ENCODE results near the gene PLOD2.

PLOD2 gene

DNA sequence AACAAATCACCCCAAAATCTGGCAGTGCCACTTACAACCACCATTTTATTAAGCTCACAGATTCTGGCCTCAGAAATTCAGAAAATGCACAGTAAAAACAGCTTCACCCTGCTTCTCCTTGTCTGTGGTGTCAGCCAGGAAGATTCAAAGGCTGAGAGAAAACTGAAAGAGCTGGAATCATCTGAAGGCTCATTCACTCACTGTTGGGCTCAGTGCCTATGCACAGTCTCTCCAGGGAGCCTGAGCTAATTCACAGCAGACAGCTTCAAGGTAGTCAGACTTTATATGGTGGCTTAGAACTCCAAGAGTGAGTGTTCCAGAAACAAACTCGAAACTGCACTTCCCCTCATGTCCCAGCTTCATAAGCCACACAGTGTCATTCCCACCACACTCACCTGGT is 16.5 kb upstream of the PLOD2 start:
- no peaks in the 10 kb centered on the region for H3K27me3 ChIP-seq (replicated peaks; ENCODE audit: insufficient read depth, low read length)
- no peaks in the 10 kb centered on the region for H3K9me3 ChIP-seq (replicated peaks; ENCODE audit: insufficient read depth, low read length)

DNA sequence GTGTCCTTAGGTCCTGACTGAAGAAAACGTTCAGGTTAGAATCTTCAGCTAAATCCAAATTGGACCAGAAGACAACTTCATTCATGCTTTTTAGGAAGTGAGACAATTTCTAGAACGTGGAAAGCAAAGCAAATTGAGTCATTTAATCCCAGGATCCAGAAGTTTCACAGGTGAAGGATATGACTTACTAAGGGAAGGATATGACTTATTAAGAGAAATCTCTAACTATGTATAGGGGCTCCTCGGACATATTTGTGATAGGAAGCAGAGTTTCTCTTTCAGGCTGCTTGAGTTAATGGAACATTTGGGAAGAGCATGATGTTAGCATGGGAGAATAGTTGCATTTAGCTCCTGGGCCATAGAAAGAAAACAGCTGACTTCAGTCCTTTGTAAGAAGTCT is 16.1 kb upstream of the PLOD2 start:
- H2AFZ ChIP-seq (ENCODE audit: low read length): no peak overlapping the region
- no peak overlapping the region for H3K4me2 ChIP-seq (ENCODE audit: low read depth, low read length)
- H3K27me3 ChIP-seq (replicated peaks; ENCODE audit: insufficient read depth, low read length): no peaks in the 10 kb centered on the region
- H3K4me3 ChIP-seq (ENCODE audit: low read length): no peak overlapping the region
- no peaks in the 10 kb centered on the region for H4K20me1 ChIP-seq (ENCODE audit: insufficient read depth, low read length)
- no peak overlapping the region for H3K27ac ChIP-seq (ENCODE audit: low read length)
- H3K36me3 ChIP-seq (replicated peaks; ENCODE audit: insufficient read depth, low read length): no peaks in the 10 kb centered on the region
- no peaks in the 10 kb centered on the region for H3K9me3 ChIP-seq (replicated peaks; ENCODE audit: insufficient read depth, low read length)
- no peaks in the 10 kb centered on the region for H3F3A ChIP-seq (ENCODE audit: insufficient read depth, low read length)
- TF ChIP-seq, protein P1, sequence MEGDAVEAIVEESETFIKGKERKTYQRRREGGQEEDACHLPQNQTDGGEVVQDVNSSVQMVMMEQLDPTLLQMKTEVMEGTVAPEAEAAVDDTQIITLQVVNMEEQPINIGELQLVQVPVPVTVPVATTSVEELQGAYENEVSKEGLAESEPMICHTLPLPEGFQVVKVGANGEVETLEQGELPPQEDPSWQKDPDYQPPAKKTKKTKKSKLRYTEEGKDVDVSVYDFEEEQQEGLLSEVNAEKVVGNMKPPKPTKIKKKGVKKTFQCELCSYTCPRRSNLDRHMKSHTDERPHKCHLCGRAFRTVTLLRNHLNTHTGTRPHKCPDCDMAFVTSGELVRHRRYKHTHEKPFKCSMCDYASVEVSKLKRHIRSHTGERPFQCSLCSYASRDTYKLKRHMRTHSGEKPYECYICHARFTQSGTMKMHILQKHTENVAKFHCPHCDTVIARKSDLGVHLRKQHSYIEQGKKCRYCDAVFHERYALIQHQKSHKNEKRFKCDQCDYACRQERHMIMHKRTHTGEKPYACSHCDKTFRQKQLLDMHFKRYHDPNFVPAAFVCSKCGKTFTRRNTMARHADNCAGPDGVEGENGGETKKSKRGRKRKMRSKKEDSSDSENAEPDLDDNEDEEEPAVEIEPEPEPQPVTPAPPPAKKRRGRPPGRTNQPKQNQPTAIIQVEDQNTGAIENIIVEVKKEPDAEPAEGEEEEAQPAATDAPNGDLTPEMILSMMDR (IDR thresholded peaks at IDR 0.05; ENCODE audit: low read length): no peak
- TF ChIP-seq EZH2phosphoT487 (IDR thresholded peaks at IDR 0.05; ENCODE audit: low read length): no peak
- no peak for TF ChIP-seq EZH2 (optimal IDR thresholded peaks at IDR 0.05; ENCODE audit: low read depth, low read length)
- H3K9ac ChIP-seq (ENCODE audit: low read length): no peak overlapping the region
- H3K9me2 ChIP-seq (replicated peaks; ENCODE audit: insufficient read depth, low read length): no peaks in the 10 kb centered on the region
- DNase-seq: no peak
- H3K4me1 ChIP-seq (ENCODE audit: low read length): no peaks in the 10 kb centered on the region
- no peaks in the 10 kb centered on the region for H3K79me2 ChIP-seq (ENCODE audit: low read length)

More for the DNA sequence above, 16.5 kb upstream of the PLOD2 start:
- no peaks in the 10 kb centered on the region for H3K9me2 ChIP-seq (replicated peaks; ENCODE audit: insufficient read depth, low read length)
- H3K9ac ChIP-seq (ENCODE audit: low read length): no peak overlapping the region
- no peaks in the 10 kb centered on the region for H3K79me2 ChIP-seq (ENCODE audit: low read length)
- no peaks in the 10 kb centered on the region for H3F3A ChIP-seq (ENCODE audit: insufficient read depth, low read length)
- no peaks in the 10 kb centered on the region for H4K20me1 ChIP-seq (ENCODE audit: insufficient read depth, low read length)
- H3K36me3 ChIP-seq (replicated peaks; ENCODE audit: insufficient read depth, low read length): no peaks in the 10 kb centered on the region
- no peak overlapping the region for H3K4me3 ChIP-seq (ENCODE audit: low read length)
- TF ChIP-seq EZH2 (optimal IDR thresholded peaks at IDR 0.05; ENCODE audit: low read depth, low read length): no peak
- no peak for TF ChIP-seq EZH2phosphoT487 (IDR thresholded peaks at IDR 0.05; ENCODE audit: low read length)
- TF ChIP-seq, protein P1 (IDR thresholded peaks at IDR 0.05; ENCODE audit: low read length): no peak
- H3K4me1 ChIP-seq (ENCODE audit: low read length): no peaks in the 10 kb centered on the region
- H3K4me2 ChIP-seq (ENCODE audit: low read depth, low read length): no peak overlapping the region
- no peak overlapping the region for H2AFZ ChIP-seq (ENCODE audit: low read length)
- no peak overlapping the region for H3K27ac ChIP-seq (ENCODE audit: low read length)
- no peak for DNase-seq

DNA sequence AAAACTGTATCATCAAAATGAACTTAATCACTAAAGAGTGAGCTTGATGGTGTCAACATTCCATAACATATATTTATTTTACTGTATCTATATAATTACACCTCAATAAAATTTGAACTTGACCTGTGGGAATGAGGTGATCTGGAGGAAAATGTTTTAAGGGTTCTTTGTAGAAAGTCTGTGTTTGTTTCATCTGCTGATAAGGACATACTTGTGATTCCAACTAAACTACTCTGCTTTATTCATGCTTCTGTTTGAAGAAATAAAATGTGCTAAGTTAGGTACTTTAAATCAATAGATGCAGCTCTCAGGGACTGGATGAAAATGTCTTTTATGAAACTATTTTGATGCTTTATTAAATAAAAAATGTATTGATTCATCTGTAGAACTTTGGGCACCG is 11.6 kb upstream of the PLOD2 start:
- H3K9me3 ChIP-seq (replicated peaks; ENCODE audit: insufficient read depth, low read length): no peaks in the 10 kb centered on the region
- H3K27ac ChIP-seq (ENCODE audit: low read length): no peak overlapping the region
- no peaks in the 10 kb centered on the region for H3K9me2 ChIP-seq (replicated peaks; ENCODE audit: insufficient read depth, low read length)
- no peak for DNase-seq
- H3K27me3 ChIP-seq (replicated peaks; ENCODE audit: insufficient read depth, low read length): no peaks in the 10 kb centered on the region
- H3K79me2 ChIP-seq (ENCODE audit: low read length): no peaks in the 10 kb centered on the region
- no peak for TF ChIP-seq EZH2 (optimal IDR thresholded peaks at IDR 0.05; ENCODE audit: low read depth, low read length)
- TF ChIP-seq, protein P1 (IDR thresholded peaks at IDR 0.05; ENCODE audit: low read length): no peak
- no peak for TF ChIP-seq EZH2phosphoT487 (IDR thresholded peaks at IDR 0.05; ENCODE audit: low read length)
- H3K4me1 ChIP-seq (ENCODE audit: low read length): no peaks in the 10 kb centered on the region
- no peak overlapping the region for H3K4me2 ChIP-seq (ENCODE audit: low read depth, low read length)
- H3K4me3 ChIP-seq (ENCODE audit: low read length): no peak overlapping the region
- no peaks in the 10 kb centered on the region for H4K20me1 ChIP-seq (ENCODE audit: insufficient read depth, low read length)
- no peaks in the 10 kb centered on the region for H3K36me3 ChIP-seq (replicated peaks; ENCODE audit: insufficient read depth, low read length)
- no peak overlapping the region for H3K9ac ChIP-seq (ENCODE audit: low read length)
- H3F3A ChIP-seq (ENCODE audit: insufficient read depth, low read length): no peaks in the 10 kb centered on the region
- H2AFZ ChIP-seq (ENCODE audit: low read length): no peak overlapping the region
